Epithelial cell of proximal tubule (primary cell): ENCODE data around the gene PHF23. TPM values are rescaled to one million over a fixed set of nuclear protein-coding genes. Genes with fewer than 3 reads are reported as not detected.

Experiments
- DNase-seq: peaks from one replicate; pipeline ENCODE4 v3.0.0-alpha.2; 2011; ENCODE audit warnings: low read depth
- H3K4me3 ChIP-seq: 2 replicates; pipeline ENCODE4 v1.5.1; 2011; ENCODE audit warnings: low read depth, mild to moderate bottlenecking, low read length
- total RNA-seq: library from RNA; depleted of rRNA; stranded (reverse); fragments of >200 nt; gene quantifications from 2 replicates; pipeline ENCODE4 v1.2.3, GENCODE V29; 2015
- TF ChIP-seq, protein P1 (sequence below): conservative IDR thresholded peaks from 2 replicates; pipeline ENCODE4 v1.5.1; 2012; ENCODE audit warnings: low read depth, mild to moderate bottlenecking, low read length

PHF23 gene
- total RNA-seq, 1 donor from 2014 or later, result 27.1 TPM

- no peak for DNase-seq
- TF ChIP-seq, protein P1, sequence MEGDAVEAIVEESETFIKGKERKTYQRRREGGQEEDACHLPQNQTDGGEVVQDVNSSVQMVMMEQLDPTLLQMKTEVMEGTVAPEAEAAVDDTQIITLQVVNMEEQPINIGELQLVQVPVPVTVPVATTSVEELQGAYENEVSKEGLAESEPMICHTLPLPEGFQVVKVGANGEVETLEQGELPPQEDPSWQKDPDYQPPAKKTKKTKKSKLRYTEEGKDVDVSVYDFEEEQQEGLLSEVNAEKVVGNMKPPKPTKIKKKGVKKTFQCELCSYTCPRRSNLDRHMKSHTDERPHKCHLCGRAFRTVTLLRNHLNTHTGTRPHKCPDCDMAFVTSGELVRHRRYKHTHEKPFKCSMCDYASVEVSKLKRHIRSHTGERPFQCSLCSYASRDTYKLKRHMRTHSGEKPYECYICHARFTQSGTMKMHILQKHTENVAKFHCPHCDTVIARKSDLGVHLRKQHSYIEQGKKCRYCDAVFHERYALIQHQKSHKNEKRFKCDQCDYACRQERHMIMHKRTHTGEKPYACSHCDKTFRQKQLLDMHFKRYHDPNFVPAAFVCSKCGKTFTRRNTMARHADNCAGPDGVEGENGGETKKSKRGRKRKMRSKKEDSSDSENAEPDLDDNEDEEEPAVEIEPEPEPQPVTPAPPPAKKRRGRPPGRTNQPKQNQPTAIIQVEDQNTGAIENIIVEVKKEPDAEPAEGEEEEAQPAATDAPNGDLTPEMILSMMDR, result no peak
- H3K4me3 ChIP-seq, result peak overlapping the region; percentile 90
Measured at GRCh38 chr17:7236808-7237207, 2.4 kb downstream of the PHF23 start.

DNA sequence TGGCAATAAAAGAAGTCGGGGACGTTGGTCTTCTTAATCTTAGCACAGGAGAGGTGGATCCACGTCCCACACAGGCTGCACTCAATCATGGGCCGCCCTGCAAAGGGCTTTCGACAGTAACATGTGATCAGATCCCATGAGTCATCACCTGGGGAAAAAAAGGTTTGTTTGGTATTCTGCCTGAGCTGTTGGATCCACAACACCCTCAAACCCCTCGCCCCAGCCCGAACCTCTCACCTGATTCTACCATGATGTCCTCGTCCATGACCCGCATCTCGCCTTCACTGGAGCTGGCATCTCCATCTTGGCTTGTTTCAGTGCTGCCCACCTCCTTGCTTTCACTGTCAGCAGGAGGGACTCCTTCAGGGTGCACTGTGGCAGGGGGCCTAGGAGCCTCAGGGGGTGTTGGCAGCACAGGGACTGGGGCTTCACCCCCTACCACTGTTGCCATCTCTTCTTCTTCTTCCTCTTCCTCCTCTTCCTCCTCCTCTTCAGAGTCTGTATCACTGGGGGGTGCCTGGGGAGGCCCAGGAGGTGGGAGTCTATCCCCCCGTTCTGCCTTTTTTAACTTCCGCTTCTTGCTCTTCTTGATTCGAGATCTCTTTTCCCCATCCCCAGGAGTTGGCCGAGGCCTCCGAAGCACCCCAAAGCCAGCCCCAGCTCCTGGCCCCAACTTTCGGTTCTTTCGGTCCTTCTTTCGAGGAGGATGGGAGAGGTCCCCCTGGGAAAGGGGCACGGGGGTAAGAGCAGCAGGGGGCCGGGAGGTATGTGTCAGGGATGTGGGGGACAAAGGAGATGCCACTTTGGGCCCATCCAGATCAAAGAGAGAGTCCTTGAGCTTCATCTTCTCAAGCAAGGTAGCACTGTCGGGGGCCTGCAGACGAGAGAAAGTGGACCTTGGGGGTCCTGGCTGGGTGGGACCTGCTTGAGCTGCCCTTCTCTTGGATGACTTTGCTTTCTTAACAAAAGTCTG, 3.3 kb downstream of the PHF23 start:
- no peak for DNase-seq
- TF ChIP-seq, protein P1, result no peak
- H3K4me3 ChIP-seq, result peak overlapping the region; percentile 72

DNA sequence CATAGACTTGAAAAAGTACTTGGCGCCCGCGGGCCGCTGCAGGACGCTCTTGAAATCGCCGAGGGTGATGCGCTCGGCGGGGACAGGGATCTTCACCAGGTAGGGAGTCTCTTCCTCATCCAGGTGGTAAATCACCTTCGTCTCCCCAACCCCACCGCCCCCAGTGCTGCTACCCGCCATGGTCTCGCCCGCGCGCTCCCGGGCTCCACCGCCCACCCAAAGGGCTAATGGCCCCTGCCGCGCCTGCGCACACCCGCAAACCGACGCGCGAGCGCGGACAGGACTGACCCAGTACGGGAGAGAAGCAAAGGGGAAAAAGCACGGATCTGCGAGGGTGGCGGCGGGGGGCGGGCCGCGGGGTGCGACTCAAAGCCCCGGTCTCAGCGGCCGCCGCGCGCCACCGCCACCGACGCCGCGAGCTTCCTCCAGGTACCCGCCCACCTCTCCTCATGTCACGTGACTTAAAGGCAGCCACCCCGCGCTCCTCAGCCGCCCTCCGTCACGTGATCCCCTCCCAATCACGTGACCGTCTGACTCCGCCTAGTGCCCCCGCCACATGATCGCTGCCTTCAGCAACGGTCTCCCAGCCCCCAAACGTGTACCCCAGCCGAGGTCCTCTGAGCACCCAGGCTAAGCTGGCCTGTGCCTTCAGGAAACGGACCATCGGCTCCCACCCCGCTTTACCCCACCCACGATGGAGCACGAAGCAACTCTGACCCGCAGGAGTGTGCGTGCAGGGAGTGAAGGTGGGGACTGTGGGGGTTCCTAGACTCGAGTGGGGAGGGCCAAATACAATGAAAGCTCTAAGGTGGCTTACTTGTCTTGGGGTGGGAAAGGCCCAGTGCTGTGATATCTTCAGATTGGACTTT, 4.9 kb downstream of the PHF23 start, which contains the start of gene DVL2:
TSS of gene DVL2 (minus strand) at position 435 of the 869 bp plus-strand sequence. CDS start at position 180, 255 bp downstream.
- no peak for DNase-seq

GRCh38 chr17:7233701-7234082, 5.6 kb downstream of the PHF23 start:
- peak overlapping the region; percentile 72 for H3K4me3 ChIP-seq
- no peak for DNase-seq
- TF ChIP-seq, protein P1, result no peak

More for the DNA sequence above, 4.9 kb downstream of the PHF23 start, which contains the start of gene DVL2:
- TF ChIP-seq, protein P1, result no peak
- H3K4me3 ChIP-seq, result peak within 1 kb of the TSS; percentile 72

- H3K4me3 ChIP-seq, result peak overlapping the region; percentile 72
- TF ChIP-seq, protein P1, result no peak
- DNase-seq, result no peak
Measured at GRCh38 chr17:7232114-7232513, 7.1 kb downstream of the PHF23 start.

DNA sequence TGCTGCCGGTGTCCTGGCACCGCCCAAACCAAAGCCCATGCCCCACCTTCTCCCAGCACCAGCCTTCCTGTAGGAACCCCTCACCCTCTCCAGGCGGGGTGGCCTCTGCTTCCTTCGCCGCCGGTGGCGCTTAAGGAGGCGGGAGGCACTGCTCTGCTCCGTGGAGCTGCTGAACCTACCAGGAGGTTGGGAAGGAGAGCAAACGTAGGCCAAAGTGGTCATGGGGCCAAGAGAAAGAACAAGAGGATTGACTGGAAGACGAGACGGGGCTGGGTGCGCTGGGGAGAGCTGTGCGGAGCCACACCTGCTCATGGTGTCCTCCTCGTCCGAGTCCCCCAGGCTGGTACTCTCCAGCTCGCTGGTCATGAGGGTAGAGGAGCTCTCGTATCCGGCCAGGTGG, 9.8 kb downstream of the PHF23 start:
- TF ChIP-seq, protein P1, result no peak
- DNase-seq, result no peak
- H3K4me3 ChIP-seq, result no peak overlapping the region
